Embryonic facial prominence (tissue), 1 donor: ENCODE results near the gene ARL14EP.

Experiments
- DNase-seq: peaks from one replicate; pipeline ENCODE4 v3.0.0-alpha.2; 2016; ENCODE audit errors: extremely low spot score

The ARL14EP gene

DNA sequence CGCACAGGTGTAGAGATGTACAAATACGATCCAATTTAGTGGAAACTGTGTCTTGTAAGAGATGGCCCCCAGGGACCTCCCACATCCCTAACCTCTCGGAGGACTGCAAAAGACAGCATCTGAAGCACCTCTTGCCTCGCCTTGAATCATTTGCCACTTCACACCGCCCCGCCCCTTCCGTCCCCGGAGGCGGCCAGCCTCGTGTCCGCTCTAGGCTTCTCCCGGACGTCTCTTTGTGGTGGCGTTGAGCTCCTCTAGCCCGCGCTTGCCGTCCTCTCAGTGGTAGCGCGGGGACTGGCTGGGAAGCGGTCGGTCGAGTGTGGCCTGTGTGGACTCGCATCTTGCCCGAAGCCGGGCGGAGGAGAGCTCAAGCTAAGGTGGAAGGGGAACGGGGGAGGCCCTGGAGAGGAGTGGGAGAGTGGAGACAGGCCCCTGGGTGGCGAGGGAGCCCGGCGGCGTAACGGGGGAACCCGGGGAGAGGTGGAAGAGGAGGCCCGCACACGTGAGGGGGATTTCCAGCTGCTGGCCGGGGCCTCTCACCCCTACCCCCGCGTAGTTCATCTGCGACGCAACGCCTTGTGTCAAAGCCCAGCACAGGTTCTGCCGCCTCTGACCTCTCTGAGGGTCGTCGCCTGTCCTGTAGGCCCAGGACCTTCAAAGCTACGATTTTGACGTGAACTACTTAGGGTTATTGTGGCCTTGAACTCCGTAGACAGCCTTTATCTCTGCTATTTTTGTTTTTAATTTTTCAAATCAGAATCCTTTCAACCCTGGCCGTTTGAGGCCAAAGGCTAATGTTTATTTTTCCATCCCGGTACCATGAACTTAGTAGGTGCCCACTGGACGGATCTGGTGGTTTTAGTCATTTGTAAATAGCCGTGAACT, at the start of gene ARL14EP:
TSS of gene ARL14EP (plus strand) at position 279 of the 885 bp plus-strand sequence. CDS start 7,845 bp downstream, outside the sequence.
- peak; percentile 90 for DNase-seq

DNA sequence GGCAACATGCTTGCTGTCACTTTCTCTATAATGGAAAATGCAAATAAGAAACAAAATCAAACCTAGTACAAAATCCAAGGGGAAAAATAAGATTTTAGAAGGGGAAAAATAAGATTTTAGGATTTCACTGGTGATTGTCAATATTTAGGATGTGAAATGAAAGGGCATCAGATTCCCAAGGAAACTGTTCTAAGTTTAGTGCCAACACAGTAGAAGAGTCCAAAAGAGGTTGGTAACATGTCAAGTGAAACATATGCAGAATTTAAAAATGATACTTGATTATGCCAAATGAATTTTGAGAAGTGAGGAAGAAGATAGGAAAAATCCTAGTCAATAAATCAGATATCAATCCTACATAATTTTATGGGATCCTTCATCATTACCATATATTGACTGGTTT, 45.7 kb upstream of the ARL14EP start:
- DNase-seq: no peak

- no peak for DNase-seq
These were observed 43.1 kb upstream of the ARL14EP start for GRCh38 chr11:30279796-30280195.

- no peak for DNase-seq
These were observed 41.2 kb upstream of the ARL14EP start for GRCh38 chr11:30281476-30282288.

GRCh38 chr11:30282289-30282631, 40.6 kb upstream of the ARL14EP start:
- no peak for DNase-seq

DNA sequence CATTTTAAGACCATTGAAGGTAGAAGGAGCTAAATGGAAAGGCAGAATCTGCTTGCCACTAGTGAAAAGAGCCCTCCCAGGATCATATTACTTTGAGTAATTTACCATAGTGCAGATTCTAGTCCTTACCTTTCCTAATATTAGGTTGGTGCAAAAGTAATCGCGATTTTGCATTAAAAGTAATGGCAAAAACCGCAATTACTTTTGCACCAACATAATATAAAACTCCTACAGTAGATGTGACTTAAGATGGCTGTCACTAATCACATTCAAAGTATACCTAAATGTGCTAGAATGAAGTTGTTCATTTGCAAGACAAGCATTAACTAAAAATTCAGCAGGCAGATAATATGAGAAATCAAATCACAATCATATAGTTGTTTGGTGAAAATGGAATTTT, 38.1 kb upstream of the ARL14EP start:
- DNase-seq: no peak

GRCh38 chr11:30285416-30286121, 37.3 kb upstream of the ARL14EP start:
- DNase-seq: no peak

- no peak for DNase-seq
These were observed 31.6 kb upstream of the ARL14EP start for GRCh38 chr11:30291331-30291730.

- no peak for DNase-seq
These were observed 30.4 kb upstream of the ARL14EP start for GRCh38 chr11:30292545-30292944.

- DNase-seq: no peak
These were observed 27.6 kb upstream of the ARL14EP start for GRCh38 chr11:30295178-30295885.

DNA sequence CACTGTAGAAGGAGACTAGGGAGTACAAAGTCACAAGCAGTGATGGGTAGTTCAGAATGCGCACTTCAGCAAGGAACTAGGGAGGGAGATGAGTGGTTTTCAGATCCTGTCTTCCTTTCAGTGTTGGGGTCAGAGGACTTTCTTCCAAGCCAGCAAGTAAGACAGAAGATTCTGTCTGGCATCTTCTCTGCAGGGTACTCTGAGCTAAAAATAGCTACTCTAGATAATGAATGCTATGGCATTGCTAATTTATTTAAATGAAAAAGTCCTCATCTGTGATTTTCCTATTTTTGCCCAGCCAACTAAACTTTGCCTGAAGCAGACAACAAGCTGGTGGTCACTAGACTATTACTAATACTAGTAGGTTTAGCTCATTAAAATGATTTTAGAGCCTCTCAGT, 18.3 kb upstream of the ARL14EP start:
- DNase-seq: no peak

DNA sequence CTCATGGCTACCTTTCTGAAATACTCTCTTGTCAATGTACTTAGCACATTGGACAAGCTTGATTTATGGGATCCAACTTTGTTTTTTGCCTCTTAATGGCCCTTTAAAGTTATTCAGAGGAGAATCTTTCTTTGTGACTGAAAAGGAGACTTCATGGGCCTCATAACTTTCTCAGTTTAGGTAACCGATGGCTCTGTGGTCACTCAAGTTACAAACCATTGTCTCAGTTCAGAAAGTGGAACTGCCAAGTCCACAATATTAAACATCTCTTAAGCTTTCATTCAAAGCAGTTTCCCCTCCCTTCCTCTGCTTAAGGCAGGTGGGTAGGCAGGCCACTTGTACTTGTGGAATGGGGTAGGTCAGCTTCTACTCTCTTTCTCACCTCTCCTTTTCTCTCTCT, 12.3 kb upstream of the ARL14EP start:
- no peak for DNase-seq

DNA sequence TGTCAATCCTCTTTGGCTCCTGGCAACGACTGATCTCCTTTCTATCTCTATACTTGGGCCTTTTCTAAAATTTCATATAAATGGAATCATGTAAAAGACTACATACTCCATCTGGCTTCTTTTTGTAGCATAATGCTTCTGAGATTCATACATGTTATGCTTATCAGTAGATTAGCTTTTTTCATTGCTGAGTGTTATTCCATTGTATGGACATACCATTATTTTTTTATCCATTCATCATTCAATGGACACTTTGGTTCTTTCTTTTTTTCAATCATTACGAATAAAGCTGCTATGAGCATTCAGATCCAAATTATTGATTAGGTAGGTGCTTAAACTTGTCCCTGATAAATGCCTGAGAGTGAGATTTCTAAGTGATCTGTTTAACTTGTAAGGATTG, 11.7 kb upstream of the ARL14EP start:
- DNase-seq: no peak

DNA sequence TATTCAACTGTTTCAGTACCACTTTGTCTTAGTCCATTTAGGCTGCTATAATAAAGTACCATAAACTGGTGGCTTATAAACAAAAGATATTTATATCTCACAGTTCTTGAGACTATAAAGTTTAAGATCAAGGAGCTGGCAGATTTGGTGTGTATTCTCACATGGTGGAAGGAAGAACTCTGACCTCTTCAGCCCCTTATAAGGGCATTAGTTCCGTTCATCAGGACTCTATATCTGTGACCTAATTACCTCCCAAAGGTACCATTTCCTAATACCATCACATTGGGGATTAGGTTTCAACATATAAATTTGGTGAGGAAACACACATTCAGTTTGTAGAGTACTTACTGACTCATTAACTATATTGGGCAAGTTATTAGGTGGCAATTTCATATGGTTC, 10.7 kb upstream of the ARL14EP start:
- DNase-seq: no peak

GRCh38 chr11:30313580-30313979, 9.3 kb upstream of the ARL14EP start:
- DNase-seq: no peak

GRCh38 chr11:30314625-30315024, 8.3 kb upstream of the ARL14EP start:
- DNase-seq: no peak

GRCh38 chr11:30316237-30316636, 6.7 kb upstream of the ARL14EP start:
- no peak for DNase-seq

- DNase-seq: no peak
These were observed 5.9 kb upstream of the ARL14EP start for GRCh38 chr11:30317030-30317429.

- no peak for DNase-seq
These were observed 1.6 kb upstream of the ARL14EP start for GRCh38 chr11:30321321-30321720.

- DNase-seq: no peak
These were observed 713 bp upstream of the ARL14EP start for GRCh38 chr11:30322191-30322590.

GRCh38 chr11:30326114-30326778, 3.3 kb downstream of the ARL14EP start:
- no peak for DNase-seq
